Dermis microvascular lymphatic vessel endothelial cell (primary cell): ENCODE data around the gene RNF149. TPM values are rescaled to one million over a fixed set of nuclear protein-coding genes. Genes with fewer than 3 reads are reported as not detected.

Experiments
- DNase-seq, 2 donors: peaks; one replicate each; pipeline versions ENCODE4 v3.0.0 to v3.0.0-alpha.2; 2010; ENCODE audit warnings: low read depth in 2 of 2
- total RNA-seq: library from RNA; depleted of rRNA; stranded (reverse); fragments of >200 nt; gene quantifications from 2 replicates; pipeline ENCODE4 v1.2.1, GENCODE V29; 2014

RNF149 gene
- total RNA-seq, 1 donor from 2014 or later, result 31.7 TPM

DNA sequence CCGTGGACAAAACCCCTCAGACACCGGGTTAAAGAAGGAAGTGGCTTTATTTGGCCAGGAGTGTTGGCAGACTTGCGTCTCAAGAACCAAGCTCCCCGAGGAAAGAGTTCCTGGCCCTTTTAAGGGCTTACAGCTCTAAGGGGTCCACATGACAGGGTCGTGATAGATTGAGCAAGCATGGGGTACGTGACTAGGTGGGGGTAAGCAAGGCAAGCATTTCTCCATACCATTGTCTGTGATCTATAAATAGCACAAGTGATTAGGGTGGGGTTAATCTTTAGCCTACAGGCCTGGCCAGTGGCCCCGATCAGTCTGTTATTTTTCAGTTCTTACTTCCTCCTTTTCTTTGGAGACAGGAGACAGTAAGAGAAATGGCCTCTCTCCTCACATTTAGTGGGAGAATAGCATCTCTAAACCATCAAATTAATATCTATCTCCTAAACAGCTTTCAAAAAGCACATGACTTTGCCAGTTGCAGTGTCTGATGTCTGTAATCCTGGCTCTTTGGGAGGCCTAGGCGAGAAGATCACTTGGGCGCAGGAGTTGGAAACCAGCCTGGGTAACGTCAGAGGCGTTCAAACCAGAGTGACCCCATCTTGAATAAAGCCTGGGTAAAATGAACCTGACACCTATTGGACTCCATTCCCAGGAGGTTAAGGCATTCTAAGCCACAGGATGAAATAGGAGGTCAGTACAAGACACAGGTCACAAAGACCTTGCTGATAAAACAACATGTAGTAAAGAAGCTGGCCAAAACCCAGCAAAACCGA, 74.1 kb downstream of the RNF149 start:
- no peak for DNase-seq

GRCh38 chr2:101232770-101233169, 75.7 kb downstream of the RNF149 start:
- no peak for DNase-seq

GRCh38 chr2:101231937-101232730, 76.4 kb downstream of the RNF149 start:
- DNase-seq, result no peak

DNA sequence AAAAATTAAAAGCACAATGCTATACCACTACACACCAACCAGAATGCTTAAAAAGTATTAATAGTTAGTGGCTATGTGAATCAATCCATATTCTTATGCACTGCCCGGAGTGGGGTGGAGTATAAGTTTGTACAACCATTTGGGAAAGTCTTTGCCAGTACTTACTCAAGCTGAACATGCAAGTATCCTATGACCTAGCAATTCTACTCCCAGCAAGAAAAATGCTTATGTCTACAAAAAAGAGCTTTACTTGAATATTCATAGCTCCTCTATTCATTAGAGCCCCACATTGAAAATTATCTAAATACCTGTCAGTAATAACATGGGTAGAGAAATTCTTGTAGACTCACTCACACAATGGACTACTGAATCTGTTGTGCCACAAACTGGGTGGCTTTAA, 77.3 kb downstream of the RNF149 start:
- DNase-seq, result no peak

- DNase-seq, result no peak
Measured at GRCh38 chr2:101230541-101231001, 77.9 kb downstream of the RNF149 start.

Other genes with a start within 250 kb of the RNF149 start
- 62.4 and 120 TPM in 2 replicates for gene TBC1D8, start 157.3 kb downstream of the RNF149 start, total RNA-seq
- gene CNOT11, start 55.8 kb downstream of the RNF149 start, total RNA-seq, result 18.1 and 18.5 TPM in 2 replicates
- gene CREG2, start 78.8 kb upstream of the RNF149 start, total RNA-seq, result 0.39 and 0.51 TPM in 2 replicates
- gene RFX8, start 166.4 kb upstream of the RNF149 start, total RNA-seq, result 0.13 and 0.51 TPM in 2 replicates